B cell (primary cell): ENCODE measurements around the gene CRB3.

ENCODE experiments used
- CTCF ChIP-seq: fragments of 200-600 bp; IDR thresholded peaks from one replicate; pipeline ENCODE4 v1.8.0; 2022; ENCODE audit warnings: antibody characterized with exemption, mild to moderate bottlenecking
- EZH2 ChIP-seq: IDR thresholded peaks from 2 replicates; pipeline ENCODE4 v1.6.1; 2012; ENCODE audit warnings: borderline replicate concordance, low read depth, mild to moderate bottlenecking, moderate library complexity, low read length; ENCODE audit not compliant: insufficient read depth, poor library complexity, severe bottlenecking

GRCh38 chr19:6417713-6418561, 46.1 kb upstream of the CRB3 start:
- TF ChIP-seq CTCF (no peak), EZH2 (no peak)
